ENCODE data around the gene RBM33. TPM values are rescaled to one million over a fixed set of nuclear protein-coding genes. Genes with fewer than 3 reads are reported as not detected.

RBM33 gene
- total and polyA plus RNA-seq, 9 of the 15 experiments (the other 6 are each of a cell fraction or from before 2014, with no cell fraction given), result 4.4 to 80.7 (median 27.3) TPM

- TF ChIP-seq ZNF696 (CRISPR knock-in tag; conservative IDR thresholded peaks at IDR 0.05) (no peak), MIER1 (IDR thresholded peaks at IDR 0.05; ENCODE audit: low read depth) (no peak), ZEB2 (IDR thresholded peaks at IDR 0.05) (no peak), ZBTB11 (CRISPR knock-in tag; IDR thresholded peaks at IDR 0.05) (no peak), TFE3 (CRISPR knock-in tag; IDR thresholded peaks at IDR 0.05) (no peak), NFXL1 (CRISPR knock-in tag; IDR thresholded peaks at IDR 0.05) (no peak), RBM39 (optimal IDR thresholded peaks at IDR 0.05; ENCODE audit: low read depth, low read length) (no peak), ZMIZ1 (IDR thresholded peaks at IDR 0.05; ENCODE audit: low read depth in 2 of 2, low read length in 2 of 2) (no peak), ZBTB34 (CRISPR knock-in tag; IDR thresholded peaks at IDR 0.05) (no peak), KLF10 (CRISPR knock-in tag; IDR thresholded peaks at IDR 0.05) (no peak), KLF6 (CRISPR knock-in tag; IDR thresholded peaks at IDR 0.05; ENCODE audit: borderline replicate concordance) (no peak), ILF3 (IDR thresholded peaks at IDR 0.05; ENCODE audit: borderline replicate concordance) (no peak), POLR3G (IDR thresholded peaks at IDR 0.05; ENCODE audit: extremely low read depth, insufficient read length, insufficient replicate concordance) (no peak), PATZ1 (CRISPR knock-in tag; IDR thresholded peaks at IDR 0.05; ENCODE audit: borderline replicate concordance) (no peak), GABPB2 (CRISPR knock-in tag; conservative IDR thresholded peaks at IDR 0.05) (no peak)
These were observed 15.7 kb downstream of the RBM33 start (continued) for GRCh38 chr7:155660059-155660757.

Measured in K562 (cell line).